HepG2 (cell line): ENCODE results near the gene WASHC4. TPM values are rescaled to one million over a fixed set of nuclear protein-coding genes. Genes with fewer than 3 reads are reported as not detected.

Experiments used
- ATAC-seq: fragments of 200-7000 bp; cut with Tn5 transposase; 3 replicates; pipeline ENCODE4 v1.9.1; 2020; ENCODE audit warnings: mild to moderate bottlenecking, moderate library complexity
- BruUV-seq: library from RNA; stranded (reverse); fragments of 400-500 nt; replicated peaks from 2 replicates; lab custom pipeline; 2021; lab: Mats Ljungman, UMichigan
- CTCF ChIA-PET: fragments of 300-600 bp; formaldehyde crosslinking; extraction: SDS; loops from one replicate; lab custom pipeline; 2021; ENCODE audit warnings: low total read pairs, inconsistent platforms, low intra/inter-chr PET ratio; lab: Yijun Ruan, JAX
- POLR2A ChIA-PET: fragments of 350-600 bp; sonication (Branson Sonifier 250); formaldehyde crosslinking; loops from one replicate; lab custom pipeline; 2020; ENCODE audit warnings: antibody characterized with exemption, inconsistent platforms; lab: Yijun Ruan, JAX
- DNase-seq: peaks from one replicate; pipeline ENCODE4 v3.0.0-alpha.2; 2015; ENCODE audit warnings: low spot score
- FAIRE-seq: peaks from 3 replicates; lab custom pipeline; 2011; peaks lifted over from hg19 to GRCh38; lab: Jason Lieb, UNC
- H2AFZ ChIP-seq: one replicate; pipeline ENCODE4 v1.6.1; 2011; ENCODE audit warnings: low read length, inconsistent platforms
- H3K27ac ChIP-seq: fragments of 300-600 bp; 3 replicates; pipeline ENCODE4 v1.8.0; 2011; ENCODE audit warnings: mixed run types, mild to moderate bottlenecking, mixed read lengths, low read length, inconsistent platforms; ENCODE audit not compliant: insufficient read depth; ENCODE audit errors: extremely low read length
- H3K27me3 ChIP-seq, 2 experiments: fragments of 200-600 bp in 1 of 2; 2 replicates in 1 of 2; 3 replicates in 1 of 2; pipeline versions ENCODE4 v1.6.0 to v1.8.0; 2011; ENCODE audit warnings: low read length in 2 of 2, mild to moderate bottlenecking in 2 of 2, moderate library complexity in 2 of 2, inconsistent platforms in 1 of 2; ENCODE audit not compliant: insufficient read depth in 2 of 2, control insufficient read depth in 1 of 2
- H3K36me3 ChIP-seq, 2 experiments: fragments of 200-600 bp in 1 of 2; replicated peaks in 1 of 2; 2 replicates in 1 of 2; 3 replicates in 1 of 2; pipeline versions ENCODE4 v1.5.1 to v1.8.0; 2011; ENCODE audit warnings: low read length in 2 of 2, inconsistent platforms in 1 of 2; ENCODE audit not compliant: insufficient read depth in 2 of 2, control insufficient read depth in 1 of 2
- H3K4me1 ChIP-seq: 2 replicates; pipeline ENCODE4 v1.5.1; 2012; ENCODE audit warnings: low read length, inconsistent platforms; ENCODE audit not compliant: insufficient read depth
- H3K4me2 ChIP-seq: 2 replicates; pipeline ENCODE4 v1.6.0; 2011; ENCODE audit warnings: low read depth, low read length, inconsistent platforms
- H3K4me3 ChIP-seq, 3 experiments: fragments of 200-600 bp in 1 of 3; sonication (generic), shearing (Covaris generic) in 1 of 3; replicated peaks in 1 of 3; 2 replicates each; pipeline ENCODE4 v1.5.1; 2011 to 2016; ENCODE audit warnings: low read length in 3 of 3, inconsistent platforms in 2 of 3, low read depth in 2 of 3, mild to moderate bottlenecking in 2 of 3, control low read depth in 1 of 3, mixed read lengths in 1 of 3; ENCODE audit not compliant: insufficient read depth in 1 of 3
- H3K79me2 ChIP-seq: one replicate; pipeline ENCODE4 v1.6.1; 2011; ENCODE audit warnings: low read length, inconsistent platforms; ENCODE audit not compliant: insufficient read depth
- H3K9ac ChIP-seq: 2 replicates; pipeline ENCODE4 v1.6.0; 2011; ENCODE audit warnings: mild to moderate bottlenecking, low read depth, low read length, inconsistent platforms; ENCODE audit not compliant: insufficient read depth
- H3K9me3 ChIP-seq: 2 replicates; pipeline ENCODE4 v1.5.1; 2012; ENCODE audit warnings: mild to moderate bottlenecking, low read length
- H4K20me1 ChIP-seq: 2 replicates; pipeline ENCODE4 v1.6.0; 2011; ENCODE audit warnings: inconsistent platforms, mild to moderate bottlenecking, low read length, moderate library complexity; ENCODE audit not compliant: insufficient read depth
- ARID3A ChIP-seq: IDR thresholded peaks from 2 replicates; pipeline ENCODE4 v1.6.1; 2012; ENCODE audit warnings: low read depth, low read length, improper control_type of control experiment
- ETV5 ChIP-seq: IDR thresholded peaks from 2 replicates; pipeline ENCODE4 v1.6.1; 2018; ENCODE audit warnings: missing biosample characterization, missing genetic modification reagents, inconsistent platforms, borderline replicate concordance
- GZF1 ChIP-seq: sonication (generic); formaldehyde crosslinking; IDR thresholded peaks from 2 replicates; pipeline ENCODE4 v1.5.1; 2020; ENCODE audit warnings: mild to moderate bottlenecking, missing genetic modification reagents
- HNF1A ChIP-seq, 2 experiments: sonication (generic) in 1 of 2; formaldehyde crosslinking in 1 of 2; IDR thresholded peaks; 2 replicates each; pipeline versions ENCODE4 v1.4.0 to v1.6.1; 2016 to 2020; ENCODE audit warnings: borderline replicate concordance in 1 of 2, low read depth in 1 of 2, mild to moderate bottlenecking in 1 of 2, missing genetic modification reagents in 1 of 2
- IRX3 ChIP-seq: sonication (generic); formaldehyde crosslinking; IDR thresholded peaks from 2 replicates; pipeline ENCODE4 v1.8.1; 2023; ENCODE audit warnings: mild to moderate bottlenecking, low read depth, missing genetic modification reagents, borderline replicate concordance
- RBM22 ChIP-seq: fragments of 200-400 bp; formaldehyde crosslinking; optimal IDR thresholded peaks from 2 replicates; pipeline ENCODE3; 2017; ENCODE audit warnings: mild to moderate bottlenecking, low read length, moderate library complexity
- SUZ12 ChIP-seq: fragments of 150-350 bp; IDR thresholded peaks from 2 replicates; pipeline ENCODE4 v1.6.1; 2014; ENCODE audit warnings: low read depth, low read length
- ZBTB1 ChIP-seq: sonication (generic); formaldehyde crosslinking; IDR thresholded peaks from 2 replicates; pipeline ENCODE4 v1.4.0; 2020; ENCODE audit warnings: missing genetic modification reagents, borderline replicate concordance
- ZFP41 ChIP-seq: sonication (generic); formaldehyde crosslinking; IDR thresholded peaks from 2 replicates; pipeline ENCODE4 v1.4.0; 2020; ENCODE audit warnings: mild to moderate bottlenecking, missing genetic modification reagents, borderline replicate concordance
- ZNF512 ChIP-seq: sonication (generic); formaldehyde crosslinking; IDR thresholded peaks from 2 replicates; pipeline ENCODE4 v1.4.0; 2020; ENCODE audit warnings: mild to moderate bottlenecking, missing genetic modification reagents
- ZUFSP ChIP-seq: sonication (generic); formaldehyde crosslinking; IDR thresholded peaks from 2 replicates; pipeline ENCODE4 v1.9.0; 2021; ENCODE audit warnings: missing genetic modification reagents, mild to moderate bottlenecking, borderline replicate concordance
- WGBS: methylation state at CpG from one replicate; pipeline ENCODE4 v1.1.6; 2017; ENCODE audit warnings: low lambda C conversion rate; 5-methylcytosine and 5-hydroxymethylcytosine counted together
- in situ Hi-C: cut with HindIII; loops from 2 replicates; pipeline ENCODE4 v1.10.0; 2017; ENCODE audit warnings: low pct_unique_long_range_greater_than_20kb; ENCODE audit not compliant: extremely low pct_ligation_motif_present
- intact Hi-C: fragments of 100-400 bp; cut with micrococcal nuclease; formaldehyde crosslinking; loops from one replicate; pipeline ENCODE4 v1.10.0; 2022; ENCODE audit not compliant: unreplicated experiment
- polyA plus RNA-seq, 8 experiments: library from polyadenylated mRNA; depleted of rRNA in 3 of 8; stranded (reverse) in 7 of 8; unstranded in 1 of 8; fragments of >200 nt; fragmentation: Illumina TruSeq in 4 of 8; extraction: Trizol in 4 of 8; gene quantifications; 2 replicates each; pipeline versions ENCODE4 v1.2.1 to v1.2.3, GENCODE V29; 2011 to 2016; ENCODE audit warnings: low read depth in 4 of 8, missing spikeins in 1 of 8, mixed read lengths in 1 of 8; ENCODE audit not compliant: insufficient read depth in 1 of 8
- total RNA-seq, 5 experiments: library from RNA; depleted of rRNA; stranded (reverse); fragments of >200 nt; fragmentation: Illumina TruSeq; extraction: Trizol; gene quantifications; 2 replicates each; pipeline ENCODE4 v1.2.3, GENCODE V29; 2016; ENCODE audit warnings: low read depth in 1 of 5

Gene WASHC4
- total and polyA plus RNA-seq, 2 of the 13 experiments (the other 11 are each of a cell fraction or from before 2014, with no cell fraction given): 21.0 to 36.3 TPM

GRCh38 chr12:105205322-105206048 is 98.0 kb downstream of the WASHC4 start:
- FAIRE-seq: no peak
- no peak overlapping the region for H3K4me2 ChIP-seq
- ATAC-seq: no peak
- H3K9me3 ChIP-seq: no peaks in the 10 kb centered on the region
- BruUV-seq: no TSS peak
- no peak overlapping the region for H3K9ac ChIP-seq
- in situ Hi-C loops: no loop called here
- H4K20me1 ChIP-seq: no peaks in the 10 kb centered on the region
- peaks cover 1% of the 10 kb centered on the region; the same call in 1 of the 2 replicates for H3K4me1 ChIP-seq
- no peak for DNase-seq
- intact Hi-C loops: no loop called here
- no peak overlapping the region for H3K4me3 ChIP-seq
- no peak overlapping the region for H3K27ac ChIP-seq
- 99% methylated on average over 9 of the region's 10 CpGs for WGBS
- no peak overlapping the region for H2AFZ ChIP-seq
- no peaks in the 10 kb centered on the region for H3K27me3 ChIP-seq
- POLR2A ChIA-PET: no interaction called here
- H3K36me3 ChIP-seq: peaks cover 9 to 38% of the 10 kb centered on the region in 2 experiments; a peak in 4 of 5 replicates
- CTCF ChIA-PET: no interaction called here
- H3K79me2 ChIP-seq: no peaks in the 10 kb centered on the region
- TF ChIP-seq ZFP41 (no peak), HNF1A (IDR thresholded peaks at IDR 0.05; ENCODE audit: low read depth) (no peak), HNF1A (CRISPR knock-in tag; IDR thresholded peaks at IDR 0.05; ENCODE audit: borderline replicate concordance) (no peak), ZNF512 (CRISPR knock-in tag) (no peak), ZBTB1 (CRISPR knock-in tag) (no peak), IRX3 (CRISPR knock-in tag) (no peak), ETV5 (CRISPR knock-in tag) (no peak), SUZ12 (no peak), RBM22 (no peak), ZUFSP (CRISPR knock-in tag) (no peak), ARID3A (no peak), GZF1 (no peak)
